HTR-8/SVneo (cell line): ENCODE measurements around the gene ERICH4.
"Not testable (repeated sequence)": the region's sequence is repeated elsewhere in the genome, so short reads cannot be mapped to it uniquely, and the experiment has no call there.

Experiments used
- DNase-seq: peaks from one replicate; pipeline ENCODE4 v3.0.0; 2011; ENCODE audit warnings: low spot score, mixed read lengths; ENCODE audit not compliant: insufficient read length
- FAIRE-seq: peaks from 2 replicates; lab custom pipeline; 2011; peaks lifted over from hg19 to GRCh38; lab: Jason Lieb, UNC

Gene ERICH4

DNA sequence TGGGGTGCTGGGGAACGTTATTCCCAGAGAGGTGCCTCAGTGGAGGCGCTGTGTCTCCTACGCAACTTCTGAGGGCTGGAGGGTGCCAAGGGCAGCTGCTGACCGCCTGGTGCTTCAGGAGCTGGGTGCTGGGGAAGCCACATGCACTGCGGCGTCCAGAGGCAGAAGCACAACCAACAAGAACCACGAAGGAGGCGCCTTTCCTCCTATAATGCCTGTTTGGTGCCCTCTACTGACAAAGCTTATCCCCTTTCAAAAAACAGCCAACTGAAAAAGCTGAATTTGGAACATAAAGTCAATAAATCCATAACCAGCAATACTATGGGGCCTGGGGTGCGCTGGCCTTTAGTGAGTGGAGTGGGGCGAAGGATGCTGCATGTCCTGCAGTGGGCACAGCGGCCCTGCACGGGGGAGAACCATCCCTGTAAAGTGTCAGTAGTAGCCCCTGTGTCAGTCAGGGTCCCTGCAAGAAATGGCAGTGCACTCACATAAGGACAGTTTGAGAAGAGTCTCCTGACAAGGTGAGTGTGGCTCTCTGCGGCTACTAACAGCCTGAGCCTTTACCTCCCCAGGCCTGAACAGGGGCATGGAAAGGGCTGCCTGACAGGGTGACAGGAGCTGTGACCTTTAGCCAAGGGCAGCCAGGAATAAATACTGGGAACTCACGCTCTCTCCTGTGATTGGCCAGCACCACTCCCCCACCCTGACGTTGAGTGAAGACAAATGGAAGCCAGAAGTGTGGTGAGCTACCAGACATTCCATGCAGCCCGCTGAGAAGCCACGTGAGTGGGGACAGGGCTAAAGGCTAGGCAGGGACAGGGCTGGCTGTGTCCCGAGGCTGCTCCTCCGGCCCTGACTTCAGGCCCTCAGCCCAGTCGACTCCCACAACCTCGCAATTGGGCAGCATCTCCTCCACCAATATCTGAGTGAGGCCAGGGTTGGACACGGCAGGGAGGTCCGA lies 11.2 kb upstream of the ERICH4 start:
- DNase-seq (no peak), FAIRE-seq (no peak)

DNA sequence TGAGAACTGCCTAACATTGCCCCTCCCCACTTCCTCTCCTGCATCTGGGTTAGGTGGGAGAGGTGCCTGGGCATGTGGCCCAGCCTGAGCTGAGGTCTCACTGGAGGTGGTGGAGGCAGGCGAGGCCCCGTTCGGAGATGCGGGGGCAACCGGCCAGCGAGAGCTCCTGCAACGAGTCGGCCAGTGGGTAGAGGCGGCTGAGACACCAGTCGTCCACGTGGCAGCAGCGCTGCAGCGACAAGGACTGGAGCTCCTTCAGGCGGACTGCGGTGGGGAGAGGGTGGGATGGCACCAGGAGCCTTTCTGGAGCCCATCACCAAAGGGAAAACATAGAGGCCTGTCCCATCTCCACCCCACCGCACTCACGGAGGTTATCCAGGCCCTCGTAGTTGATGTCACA lies 9.8 kb upstream of the ERICH4 start:
- DNase-seq (no peak), FAIRE-seq (no peak)

DNA sequence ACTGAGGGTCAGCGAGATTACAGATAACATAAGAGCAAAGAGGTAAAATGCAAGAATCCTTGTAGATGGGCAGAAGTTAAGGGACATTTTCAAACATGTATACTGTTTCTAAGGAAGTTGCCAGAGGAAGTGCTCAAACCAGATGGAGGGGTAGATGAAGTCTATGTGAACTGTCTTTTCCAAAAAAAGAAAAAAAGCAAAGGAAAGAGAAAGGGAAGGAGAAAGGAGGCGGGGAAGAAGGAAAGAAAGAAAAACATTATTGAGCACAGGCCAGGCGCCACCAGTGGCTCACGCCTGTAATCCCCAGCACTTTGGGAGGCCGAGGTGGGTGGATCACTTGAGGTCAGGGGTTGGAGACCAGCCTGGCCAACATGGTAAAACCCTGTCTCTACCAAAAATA lies 8.5 kb upstream of the ERICH4 start:
- no peak for FAIRE-seq
- DNase-seq, result no peak

DNA sequence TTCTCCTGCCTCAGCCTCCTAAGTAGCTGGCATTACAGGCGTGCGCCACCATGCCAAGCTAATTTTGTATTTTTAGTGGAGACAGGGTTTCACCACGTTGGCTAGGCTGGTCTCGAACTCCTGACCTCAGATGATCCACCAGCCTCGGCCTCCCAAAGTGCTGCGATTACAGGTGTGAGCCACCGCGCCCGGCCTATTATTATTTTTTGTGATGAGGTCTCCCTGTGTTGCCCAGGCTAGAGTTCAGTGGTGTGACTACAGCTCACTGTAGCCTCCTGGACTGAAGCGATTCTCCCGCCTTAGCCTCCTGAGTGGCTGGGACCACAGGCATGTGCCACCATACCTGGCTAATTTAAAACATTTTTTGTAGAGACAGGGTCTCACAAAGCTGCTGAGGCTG lies 7.6 kb upstream of the ERICH4 start:
- not testable (repeated sequence) for FAIRE-seq

DNA sequence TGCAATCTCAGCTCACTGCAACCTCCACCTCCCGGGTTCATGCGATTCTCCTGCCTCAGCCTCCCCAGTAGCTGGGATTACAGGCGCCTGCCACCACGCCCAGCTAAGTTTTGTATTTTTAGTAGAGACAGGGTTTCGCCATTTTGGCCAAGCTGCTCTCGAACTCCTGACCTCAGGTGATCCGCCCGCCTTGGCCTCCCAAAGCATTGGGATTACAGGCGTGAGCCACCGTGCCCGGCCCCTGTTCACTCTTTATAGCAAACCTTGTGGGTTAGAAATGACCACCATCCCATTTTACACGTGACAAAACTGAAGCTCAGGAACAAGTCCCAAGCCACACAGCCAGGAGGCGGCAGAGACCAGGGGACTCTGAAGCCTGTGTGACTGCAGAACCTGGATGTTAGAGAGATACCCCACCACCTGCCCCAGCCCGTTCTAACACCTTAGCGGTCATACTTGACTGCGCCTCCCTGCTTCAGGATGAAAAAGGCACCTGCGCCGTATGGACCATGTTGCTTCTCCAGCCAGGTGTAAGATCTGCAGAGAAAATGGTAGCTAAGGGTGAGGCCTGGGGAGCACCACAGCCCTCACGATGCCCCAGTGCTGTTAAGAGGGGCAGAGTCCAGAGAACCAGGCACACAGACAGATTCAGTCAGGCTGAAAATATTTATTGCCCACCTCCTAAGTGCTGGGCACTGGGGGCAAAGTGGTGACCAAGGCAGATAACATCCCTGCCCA lies 6.9 kb upstream of the ERICH4 start:
- no peak for FAIRE-seq

More for the DNA sequence above, 7.6 kb upstream of the ERICH4 start:
- DNase-seq, result not testable (repeated sequence)

DNA sequence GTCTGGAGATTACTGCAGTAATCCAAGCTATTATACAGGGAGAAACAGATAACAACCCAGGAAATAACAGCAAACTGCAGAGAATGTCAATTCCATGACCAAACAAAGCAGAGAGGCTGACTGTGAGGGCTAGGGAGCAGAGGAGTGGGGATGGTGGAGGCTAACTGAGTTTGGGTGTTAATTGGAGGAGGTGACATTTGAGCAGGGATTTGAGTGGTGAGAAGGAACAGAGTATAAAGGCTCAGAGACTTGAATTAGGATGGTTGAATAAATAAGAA lies 6.3 kb upstream of the ERICH4 start:
- FAIRE-seq, result no peak
- no peak for DNase-seq

More for the DNA sequence above, 6.9 kb upstream of the ERICH4 start:
- DNase-seq, result no peak

DNA sequence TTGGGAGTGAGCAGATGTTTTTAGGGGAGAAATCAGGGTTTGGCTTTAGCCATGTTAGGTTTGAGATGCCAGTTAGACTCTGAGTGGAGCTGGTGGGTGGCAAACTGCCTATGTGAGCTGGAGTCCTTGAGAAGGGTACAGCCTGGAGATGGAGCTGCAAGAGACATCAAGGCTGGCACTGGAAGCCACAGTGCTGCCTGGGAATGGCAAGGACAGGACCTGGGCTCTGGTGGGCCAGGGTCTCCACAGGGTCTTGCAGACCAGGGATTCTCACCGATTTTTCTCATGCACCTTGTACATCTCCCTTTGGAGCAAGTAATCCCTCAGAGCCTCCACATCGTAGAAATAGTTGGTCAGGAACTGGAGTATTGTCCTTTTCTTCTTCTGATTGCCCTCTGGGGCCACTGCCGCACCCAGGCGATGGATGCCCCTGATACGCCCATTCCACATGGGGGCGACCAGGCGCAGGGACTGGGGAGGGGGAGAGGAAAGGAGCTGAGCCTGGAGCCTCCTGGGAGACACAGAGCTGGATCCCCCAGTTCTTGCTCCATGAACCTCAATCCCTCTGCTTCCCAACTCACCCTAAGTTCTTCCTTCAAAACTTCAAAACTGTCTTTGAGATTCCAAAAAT lies 4.9 kb upstream of the ERICH4 start:
- FAIRE-seq, result no peak
- no peak for DNase-seq

DNA sequence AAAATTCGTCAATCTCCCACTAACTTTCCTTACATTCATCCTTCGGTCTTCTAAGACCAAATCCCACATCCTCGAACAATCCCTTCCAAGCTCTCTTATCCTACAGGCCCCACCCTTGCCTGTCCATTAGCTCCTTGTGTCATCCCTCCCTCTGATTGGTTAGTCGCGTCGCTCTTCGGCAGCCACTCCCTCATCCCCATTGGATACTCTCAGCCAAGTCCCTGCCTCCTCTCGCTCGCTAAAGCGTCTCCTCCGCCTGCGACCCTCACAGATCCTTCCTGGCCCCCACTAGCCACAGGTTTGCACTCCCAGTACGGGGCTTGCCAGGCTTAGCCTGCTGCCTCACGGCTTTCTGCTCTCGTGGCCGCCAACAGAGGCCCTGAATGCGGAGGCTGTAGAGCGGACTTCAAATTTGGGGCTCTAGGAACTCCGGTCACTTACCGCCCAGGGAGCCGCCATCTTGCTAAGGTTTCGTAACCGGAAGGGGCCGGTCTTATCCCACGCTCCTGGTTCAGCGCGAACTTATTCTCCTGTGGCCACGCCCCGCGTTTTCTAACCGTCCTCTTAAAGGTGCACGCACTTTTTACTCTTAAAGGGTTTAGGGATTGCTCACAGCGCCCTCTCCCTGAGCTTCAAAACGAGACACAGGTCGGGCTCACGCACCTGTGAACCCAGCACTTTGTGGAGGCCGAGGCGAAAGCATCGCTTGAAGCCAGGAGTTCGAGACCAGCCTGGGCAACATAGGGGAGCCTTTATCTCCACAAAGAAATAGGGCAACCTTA lies 3.3 kb upstream of the ERICH4 start, which contains the start of gene DMAC2:
Gene DMAC2 (minus strand): TSS at position 472 of the 782 bp plus-strand sequence. CDS start 13 bp downstream, at position 459.
- FAIRE-seq, result peak; percentile 94
- DNase-seq, result peak; percentile 99

DNA sequence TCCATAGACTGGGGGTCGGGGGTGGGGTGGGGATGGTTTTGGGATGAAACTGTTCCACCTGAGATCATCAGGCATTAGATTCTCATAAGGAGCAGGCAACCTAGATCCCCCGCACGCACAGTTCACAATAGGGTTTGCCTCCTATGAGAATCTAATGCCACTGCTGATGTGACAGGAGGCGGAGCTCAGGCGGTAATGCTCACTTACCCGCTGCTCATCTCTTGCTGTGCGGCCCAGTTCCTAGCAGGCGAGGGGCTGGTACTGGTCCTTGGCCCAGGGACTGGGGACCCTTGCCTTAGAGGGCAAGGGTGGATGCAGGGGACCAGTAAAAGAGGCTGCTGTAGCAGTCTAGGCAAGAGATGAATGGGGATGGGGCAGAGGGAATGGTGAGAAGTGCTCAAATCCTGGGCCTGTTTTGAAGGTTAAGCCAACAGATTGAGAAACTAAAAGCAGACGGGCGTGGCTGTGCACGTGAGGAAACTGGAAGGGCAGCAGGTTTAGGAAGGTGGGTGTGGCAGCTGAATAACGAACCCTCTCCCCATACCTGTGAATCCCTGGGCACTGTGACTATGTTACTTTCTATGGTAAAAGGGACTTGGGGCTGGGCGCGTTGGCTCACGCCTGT lies 1.5 kb upstream of the ERICH4 start:
- DNase-seq (no peak), FAIRE-seq (no peak)

DNA sequence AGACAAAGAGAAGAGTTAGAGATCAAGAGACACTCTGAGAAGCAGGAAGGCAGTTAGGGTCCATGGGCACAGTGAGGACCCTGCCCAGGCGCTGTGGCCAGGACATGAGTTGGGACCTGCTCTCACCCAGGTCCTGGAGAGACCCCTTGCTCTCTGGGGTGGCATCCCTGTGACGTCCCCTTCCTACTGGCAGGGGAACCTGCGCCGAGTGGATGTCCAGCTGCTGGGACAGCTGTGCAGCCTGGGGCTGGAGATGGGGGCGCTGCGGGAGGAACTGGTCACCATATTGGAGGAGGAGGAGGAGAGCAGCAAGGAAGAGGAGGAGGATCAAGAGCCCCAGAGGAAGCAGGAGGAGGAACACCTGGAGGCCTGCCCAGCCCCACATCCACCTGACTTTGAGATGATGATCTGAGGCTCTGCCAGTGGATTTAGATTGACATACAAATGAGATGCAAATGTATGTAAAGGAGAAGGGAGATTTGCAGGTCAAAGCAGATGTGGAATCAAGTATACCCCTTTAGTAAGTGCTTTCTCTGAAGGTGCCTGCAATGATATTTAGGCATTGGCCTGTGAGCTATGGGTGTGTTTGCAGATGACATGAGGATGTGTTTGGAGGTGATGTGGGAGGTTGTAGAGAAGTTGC lies 978 bp downstream of the ERICH4 start:
- FAIRE-seq (no peak), DNase-seq (no peak)

DNA sequence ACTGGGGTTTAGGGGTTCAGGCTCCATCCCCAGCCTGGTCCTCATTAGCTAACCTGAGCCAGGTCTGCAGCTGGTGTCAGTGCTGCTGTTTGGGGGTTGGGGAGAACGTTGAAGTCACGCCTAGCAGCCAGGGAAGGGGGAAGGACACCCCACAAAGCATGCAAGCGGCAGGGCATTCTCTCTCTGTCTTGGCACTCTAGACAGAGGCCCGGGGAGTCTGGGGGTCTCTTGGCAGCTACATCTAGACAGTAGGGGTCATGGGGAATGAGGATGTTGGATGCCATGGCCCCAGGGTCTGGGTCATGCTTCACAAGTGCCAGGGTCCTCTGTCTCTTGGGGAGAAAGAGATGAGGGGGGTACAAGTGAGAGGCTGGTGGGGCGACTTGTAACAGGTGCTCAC lies 2.6 kb downstream of the ERICH4 start:
- no peak for DNase-seq
- FAIRE-seq, result no peak

DNA sequence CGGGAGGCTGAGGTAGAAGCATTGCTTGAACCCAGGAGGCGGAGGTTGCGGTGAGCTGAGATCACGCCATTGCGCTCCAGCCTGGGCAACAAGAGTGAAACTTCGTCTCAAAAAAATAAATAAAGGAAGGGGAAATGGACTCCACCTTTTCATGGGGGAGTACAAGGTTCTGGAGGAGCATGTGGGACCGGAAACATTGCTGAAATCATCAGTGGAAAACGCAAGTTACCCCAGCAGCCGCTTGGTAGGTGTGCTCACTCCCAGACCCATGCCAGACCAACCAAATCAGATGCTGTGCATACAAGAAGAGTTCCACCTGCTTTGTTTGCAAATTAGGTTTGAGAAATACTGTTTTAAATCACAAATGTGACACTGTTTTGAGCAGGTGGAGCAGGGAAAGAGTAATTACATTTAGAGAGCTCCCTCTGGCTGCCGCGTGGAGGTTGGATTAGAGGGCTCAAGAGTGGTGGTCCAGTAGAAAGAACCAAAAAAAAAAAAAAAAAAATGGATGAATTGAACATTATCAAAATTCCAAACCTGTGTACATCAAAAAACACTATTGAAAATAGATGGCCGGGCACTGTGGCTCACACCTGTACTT lies 4.9 kb downstream of the ERICH4 start:
- no peak for DNase-seq
- FAIRE-seq, result no peak

DNA sequence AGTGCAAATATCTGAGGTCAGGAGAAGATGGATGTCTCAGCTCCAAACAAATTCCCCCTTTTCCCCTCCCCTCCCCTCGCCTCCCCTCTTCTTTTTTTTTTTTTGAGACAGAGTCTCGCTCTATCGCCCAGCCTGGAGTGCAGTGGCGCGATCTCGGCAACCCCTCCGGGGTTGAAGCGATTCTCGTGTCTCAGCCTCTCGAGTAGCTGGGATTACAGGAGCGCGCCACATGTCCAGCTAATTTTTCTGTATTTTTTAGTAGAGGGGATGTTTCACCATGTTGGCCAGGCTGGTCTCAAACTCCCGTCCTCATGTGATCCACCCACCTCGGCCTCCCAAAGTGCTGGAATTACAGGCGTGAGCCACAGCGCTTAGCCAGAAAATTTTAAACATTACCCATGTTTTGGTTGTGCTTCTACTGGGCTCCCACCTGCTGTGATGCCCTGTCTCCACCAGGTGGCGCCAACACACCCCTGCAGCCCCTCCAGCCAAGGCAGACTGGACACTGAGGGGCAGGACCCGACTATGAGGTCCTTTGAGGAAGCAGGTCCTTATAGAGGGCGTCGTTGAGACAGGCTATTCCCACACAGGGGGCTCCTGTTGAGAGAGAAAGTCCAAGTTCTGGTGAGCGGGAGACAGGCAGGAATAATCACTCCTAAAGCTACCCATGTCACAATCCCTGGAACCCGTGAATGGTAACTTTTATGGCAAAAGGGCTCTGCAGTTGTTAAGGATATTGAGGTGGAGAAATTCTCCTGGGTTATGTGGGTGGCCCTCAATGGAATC lies 6.3 kb downstream of the ERICH4 start:
- FAIRE-seq, result peak; percentile 82
- peak; percentile 92 for DNase-seq

DNA sequence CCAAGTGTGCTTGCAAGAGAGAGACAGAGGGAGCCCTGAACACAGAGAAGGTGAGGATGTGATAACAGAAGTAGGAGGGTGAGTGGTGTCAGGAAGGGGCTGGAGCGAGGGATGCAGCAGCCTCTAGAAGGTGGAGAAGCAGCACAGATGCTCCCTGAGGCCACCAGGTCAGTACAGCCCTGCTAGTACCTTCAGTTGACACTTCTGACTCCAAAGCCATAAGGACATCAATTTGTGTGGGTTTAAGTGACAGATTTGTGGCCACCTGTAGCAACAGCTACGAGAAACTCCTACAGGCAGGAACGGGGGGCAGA lies 6.9 kb downstream of the ERICH4 start:
- FAIRE-seq, result no peak
- DNase-seq, result no peak

DNA sequence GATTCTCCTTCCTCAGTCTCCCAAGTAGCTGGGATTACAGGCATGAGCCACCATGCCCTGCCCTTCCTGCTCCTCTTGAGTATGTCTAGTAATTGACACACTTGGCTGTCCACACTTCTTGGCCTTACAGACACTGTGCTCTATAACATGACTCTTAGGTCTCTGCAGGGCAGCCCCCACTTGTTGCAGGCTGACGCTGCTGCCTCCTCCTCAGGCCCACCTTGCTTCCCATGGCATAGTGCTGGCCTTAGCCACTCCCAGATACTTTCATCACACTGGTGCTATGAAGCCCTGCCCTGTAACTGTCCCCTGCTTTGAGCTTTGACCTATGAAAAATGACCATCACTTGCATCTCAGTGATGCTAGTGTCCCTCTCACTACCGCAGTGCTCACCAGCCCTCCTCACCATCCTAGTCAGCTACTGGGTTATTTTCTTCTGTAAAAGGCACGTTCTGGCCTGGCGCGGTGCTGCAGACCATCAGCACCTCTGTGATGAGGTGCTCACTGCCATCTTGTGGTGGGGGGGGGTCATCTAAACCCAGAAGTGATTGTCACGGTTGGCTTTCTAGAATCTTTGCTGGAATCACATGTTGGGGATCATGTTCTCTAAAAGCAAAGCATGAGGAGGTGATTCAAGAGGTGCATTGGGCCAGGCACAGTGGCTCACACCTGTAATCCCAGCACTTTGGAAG lies 9.8 kb downstream of the ERICH4 start:
- FAIRE-seq, result no peak
- no peak for DNase-seq

DNA sequence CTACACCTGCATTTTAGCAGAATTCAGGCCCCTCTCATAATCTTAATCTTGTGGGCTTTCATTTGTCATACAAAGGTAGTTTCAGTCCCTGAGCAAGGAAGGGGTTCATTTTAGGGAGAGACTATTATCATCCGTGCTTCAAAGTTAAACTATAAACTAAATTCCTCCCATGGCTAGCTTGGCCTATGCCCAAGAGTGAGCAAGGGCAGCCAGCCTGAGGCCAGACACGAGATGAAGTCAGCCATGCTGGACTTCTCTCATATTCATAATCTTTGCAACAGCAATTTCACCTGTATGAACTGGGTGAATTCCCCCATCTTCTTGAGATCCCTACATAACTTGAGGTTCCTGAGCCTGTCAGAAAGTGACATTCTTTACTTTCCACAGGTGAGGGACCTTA lies 13.0 kb downstream of the ERICH4 start:
- no peak for DNase-seq
- FAIRE-seq, result no peak

DNA sequence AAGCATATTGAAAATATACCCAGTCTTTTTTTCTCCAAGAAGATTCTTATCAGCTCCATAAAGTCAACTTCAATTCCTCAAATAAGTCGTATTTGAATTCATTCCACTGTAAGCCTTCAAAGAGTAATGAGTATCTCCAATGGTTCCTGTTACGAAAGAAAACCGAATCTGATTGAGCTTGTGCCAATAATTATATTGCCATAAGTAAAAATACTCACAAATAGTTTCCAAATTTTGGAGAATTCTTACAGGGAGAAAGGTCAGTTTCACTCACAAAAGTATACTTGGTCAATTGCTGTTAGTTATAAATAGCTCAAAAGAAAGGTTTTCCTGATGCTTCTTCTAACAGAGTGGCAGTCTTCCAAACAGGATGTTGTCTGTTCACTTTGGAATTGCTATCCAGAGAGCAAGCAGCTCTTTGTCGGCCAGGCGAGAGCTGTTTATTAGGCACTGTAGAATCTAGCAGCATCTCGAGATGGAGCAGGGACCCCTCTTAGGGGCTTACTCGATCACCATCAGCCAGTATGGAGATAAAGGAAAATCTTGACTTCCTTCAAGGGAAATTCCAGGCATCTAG lies 13.5 kb downstream of the ERICH4 start:
- FAIRE-seq (no peak), DNase-seq (no peak)
